Body of pancreas (tissue), 4 donors: ENCODE measurements around the gene RC3H1. TPM values are rescaled to one million over a fixed set of nuclear protein-coding genes. Genes with fewer than 3 reads are reported as not detected.

ENCODE experiments used
- ATAC-seq: fragments of 150-250 bp; one replicate; pipeline ENCODE4 v1.9.1; 2016
- DNase-seq, 4 donors: peaks; one replicate each; pipeline ENCODE4 v3.0.0-alpha.2; 2019
- H3K27ac ChIP-seq, 4 donors: fragments of 200-600 bp; sonication (generic); 1 replicate in 3 of 4; 2 replicates in 1 of 4; pipeline versions ENCODE4 v1.5.1 to v1.6.1; 2016 to 2019; ENCODE audit warnings: mild to moderate bottlenecking in 1 of 4, mixed read lengths in 1 of 4, moderate library complexity in 1 of 4
- H3K27me3 ChIP-seq, 2 donors: fragments of 200-600 bp; sonication (generic); one replicate each; pipeline ENCODE4 v1.6.0; 2016; ENCODE audit warnings: mild to moderate bottlenecking in 1 of 2
- H3K36me3 ChIP-seq, 2 donors: fragments of 200-600 bp; sonication (generic); replicated peaks in 1 of 2; 2 replicates each; pipeline ENCODE4 v1.5.1; 2016; ENCODE audit warnings: low read depth in 2 of 2; ENCODE audit not compliant: insufficient read depth in 1 of 2
- H3K4me1 ChIP-seq: fragments of 200-600 bp; sonication (generic); one replicate; pipeline ENCODE4 v1.6.0; 2016
- H3K4me3 ChIP-seq, 2 donors: fragments of 200-600 bp; sonication (generic); 1 replicate in 1 of 2; 2 replicates in 1 of 2; pipeline ENCODE4 v1.5.1; 2016 to 2019
- H3K9me3 ChIP-seq, 3 donors: fragments of 200-600 bp; sonication (generic); 1 replicate in 2 of 3; 2 replicates in 1 of 3; pipeline ENCODE4 v1.5.1; 2016
- POLR2A ChIP-seq, 3 donors: fragments of 450-650 bp; IDR thresholded peaks; one replicate each; pipeline ENCODE4 v1.6.1; 2016; ENCODE audit warnings: antibody characterized with exemption in 3 of 3, mild to moderate bottlenecking in 2 of 3
- WGBS, 2 donors: methylation state at CpG; one replicate each; pipeline ENCODE4 v1.1.5; 2017; 5-methylcytosine and 5-hydroxymethylcytosine counted together
- intact Hi-C: fragments of 100-400 bp; cut with DNase I; formaldehyde crosslinking; loops from one replicate; pipeline ENCODE4 v1.15.1; 2023
- small RNA-seq: library from RNA; depleted of rRNA; stranded (forward); fragments of <200 nt; gene quantifications from one replicate; pipeline ENCODE3, GENCODE V24; 2016
- total RNA-seq, 2 donors: library from RNA; depleted of rRNA; stranded (reverse); fragments of >200 nt; gene quantifications; one replicate each; pipeline ENCODE4 v1.1.0, GENCODE V29; 2016
- TF ChIP-seq, protein P1 (sequence below), 7 experiments: fragments of 450-650 bp in 4 of 7; fragments of 200-600 bp in 3 of 7; sonication (generic) in 3 of 7; IDR thresholded peaks; one replicate each; pipeline ENCODE4 v1.5.1; 2016 to 2019; ENCODE audit warnings: antibody characterized with exemption in 7 of 7

The RC3H1 gene
- total RNA-seq, 2 donors from 2014 or later, result 14.5 to 17.1 TPM

DNA sequence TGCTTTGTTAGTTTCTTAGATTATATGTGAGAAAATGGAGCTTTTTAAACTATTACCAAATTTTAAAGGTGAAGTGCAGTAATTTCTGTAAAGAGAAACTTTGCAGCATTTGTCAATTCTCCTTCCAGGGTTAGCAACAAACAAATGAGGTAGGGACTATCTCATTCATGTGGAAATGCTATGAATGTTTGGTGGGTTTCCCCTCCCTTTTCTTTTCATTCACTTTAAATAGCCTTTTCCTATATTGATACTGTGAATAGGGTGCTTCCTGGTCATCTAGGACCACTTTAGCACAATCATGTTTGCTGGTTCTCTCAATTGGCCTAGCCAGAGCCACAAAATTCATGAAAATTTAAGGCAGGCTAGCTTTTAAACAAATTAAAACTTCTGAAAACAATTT, 133.4 kb downstream of the RC3H1 start:
- H3K27ac ChIP-seq, result no peak overlapping the region
- no peak for TF ChIP-seq POLR2A (IDR thresholded peaks at IDR 0.05)
- TF ChIP-seq, protein P1, sequence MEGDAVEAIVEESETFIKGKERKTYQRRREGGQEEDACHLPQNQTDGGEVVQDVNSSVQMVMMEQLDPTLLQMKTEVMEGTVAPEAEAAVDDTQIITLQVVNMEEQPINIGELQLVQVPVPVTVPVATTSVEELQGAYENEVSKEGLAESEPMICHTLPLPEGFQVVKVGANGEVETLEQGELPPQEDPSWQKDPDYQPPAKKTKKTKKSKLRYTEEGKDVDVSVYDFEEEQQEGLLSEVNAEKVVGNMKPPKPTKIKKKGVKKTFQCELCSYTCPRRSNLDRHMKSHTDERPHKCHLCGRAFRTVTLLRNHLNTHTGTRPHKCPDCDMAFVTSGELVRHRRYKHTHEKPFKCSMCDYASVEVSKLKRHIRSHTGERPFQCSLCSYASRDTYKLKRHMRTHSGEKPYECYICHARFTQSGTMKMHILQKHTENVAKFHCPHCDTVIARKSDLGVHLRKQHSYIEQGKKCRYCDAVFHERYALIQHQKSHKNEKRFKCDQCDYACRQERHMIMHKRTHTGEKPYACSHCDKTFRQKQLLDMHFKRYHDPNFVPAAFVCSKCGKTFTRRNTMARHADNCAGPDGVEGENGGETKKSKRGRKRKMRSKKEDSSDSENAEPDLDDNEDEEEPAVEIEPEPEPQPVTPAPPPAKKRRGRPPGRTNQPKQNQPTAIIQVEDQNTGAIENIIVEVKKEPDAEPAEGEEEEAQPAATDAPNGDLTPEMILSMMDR (IDR thresholded peaks at IDR 0.05), result no peak
- intact Hi-C loops, result no loop called here
- H3K27me3 ChIP-seq, result no peaks in the 10 kb centered on the region
- no peaks in the 10 kb centered on the region for H3K9me3 ChIP-seq
- no peak for DNase-seq
- H3K4me1 ChIP-seq, result no peaks in the 10 kb centered on the region
- no peak overlapping the region for H3K4me3 ChIP-seq
- no peaks in the 10 kb centered on the region for H3K36me3 ChIP-seq
- ATAC-seq, result no peak

DNA sequence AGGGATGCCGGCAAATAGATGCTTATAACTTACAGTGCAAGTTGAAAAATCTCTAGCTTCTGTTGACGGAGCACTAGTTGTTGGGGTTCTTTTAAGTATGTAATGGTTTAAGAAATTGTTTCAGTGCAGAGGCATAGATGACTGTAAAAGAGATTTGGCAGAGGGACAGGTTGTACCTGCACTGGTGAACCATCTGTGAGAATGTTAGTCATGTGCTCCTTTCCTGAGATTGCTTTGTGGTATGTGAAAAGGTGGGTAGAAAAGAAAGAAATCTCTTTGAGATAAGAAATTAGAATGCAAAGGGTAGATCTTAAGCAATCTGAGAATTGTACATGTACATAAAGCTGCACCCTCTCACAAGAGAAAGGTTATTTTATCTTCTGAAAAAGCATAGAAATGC, 134.5 kb downstream of the RC3H1 start:
- no peaks in the 10 kb centered on the region for H3K36me3 ChIP-seq
- no peaks in the 10 kb centered on the region for H3K27me3 ChIP-seq
- no peak overlapping the region for H3K4me3 ChIP-seq
- TF ChIP-seq, protein P1 (IDR thresholded peaks at IDR 0.05), result no peak
- no peak for TF ChIP-seq POLR2A (IDR thresholded peaks at IDR 0.05)
- DNase-seq, result no peak
- no peaks in the 10 kb centered on the region for H3K4me1 ChIP-seq
- WGBS, 2 donors, result 95 to 98% methylated on average over 2 of the region's 2 CpGs
- H3K9me3 ChIP-seq, result no peaks in the 10 kb centered on the region
- no peak for ATAC-seq
- intact Hi-C loops, result no loop called here
- no peak overlapping the region for H3K27ac ChIP-seq

DNA sequence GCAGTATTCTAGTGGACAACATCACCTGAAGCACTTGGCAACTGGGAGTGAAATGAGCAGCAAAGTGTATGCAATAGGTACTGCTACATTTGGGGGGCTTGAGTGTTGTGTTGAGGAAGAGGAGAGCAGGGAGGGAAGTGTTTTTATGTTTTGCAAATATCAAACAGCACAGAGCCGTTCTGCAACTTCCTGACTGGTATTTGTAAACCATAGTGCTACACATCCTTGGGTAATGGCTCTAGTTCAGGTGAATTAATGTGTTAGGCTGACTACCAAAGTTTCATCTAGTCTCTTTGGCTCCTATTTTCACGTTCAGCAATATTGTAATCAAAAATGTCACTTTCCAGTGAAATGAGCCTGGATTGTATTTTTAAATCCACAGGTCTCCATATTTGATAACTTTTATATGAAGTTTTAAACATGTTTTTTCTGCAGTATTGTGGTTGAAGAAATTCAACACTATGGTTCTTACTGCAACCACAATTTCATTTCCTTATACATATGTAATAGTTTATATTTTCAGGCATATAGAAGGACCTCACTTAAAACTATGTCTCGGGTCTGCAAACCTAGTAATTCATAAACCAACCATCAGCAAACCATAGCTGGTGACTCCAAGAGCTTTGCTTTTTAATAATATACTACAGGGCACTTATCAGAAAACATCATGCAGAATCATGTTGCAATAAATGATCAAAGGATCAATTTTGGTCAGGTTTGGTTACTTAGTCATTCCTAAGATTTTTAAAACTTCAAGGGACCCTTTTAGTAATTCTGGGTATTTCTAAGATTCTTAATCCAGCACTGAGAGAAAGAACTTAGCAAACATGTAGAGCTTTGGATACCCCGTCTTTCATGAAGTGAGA, 135.2 kb downstream of the RC3H1 start:
- 74 to 89% methylated on average over 4 of the region's 4 CpGs for WGBS, 2 donors
- DNase-seq (no peak), ATAC-seq (no peak)
- H3K27ac ChIP-seq, result no peak overlapping the region
- H3K9me3 ChIP-seq, result no peaks in the 10 kb centered on the region
- H3K4me3 ChIP-seq, result no peak overlapping the region
- H3K27me3 ChIP-seq, result no peaks in the 10 kb centered on the region
- TF ChIP-seq, protein P1 (IDR thresholded peaks at IDR 0.05), result no peak
- no peak for TF ChIP-seq POLR2A (IDR thresholded peaks at IDR 0.05)
- no peaks in the 10 kb centered on the region for H3K36me3 ChIP-seq
- H3K4me1 ChIP-seq, result no peaks in the 10 kb centered on the region
- intact Hi-C loops, result no loop called here

DNA sequence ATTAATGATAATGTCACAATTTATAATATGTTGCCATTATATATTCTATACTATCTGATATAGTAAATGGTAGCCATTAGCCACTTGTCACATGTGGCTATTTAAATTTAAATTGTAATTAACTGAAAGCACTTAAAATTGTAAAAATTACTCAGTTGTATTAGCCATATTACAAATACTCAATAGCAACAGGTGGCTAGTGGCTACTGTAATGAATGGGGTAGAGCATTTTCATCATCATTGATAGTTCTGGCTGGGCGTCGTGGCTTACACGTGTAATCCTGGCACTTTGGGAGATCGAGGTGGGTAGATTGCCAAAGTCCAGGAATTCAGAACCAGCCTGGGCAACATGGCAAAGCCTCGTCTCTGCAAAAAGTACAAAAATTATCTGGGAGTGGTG, 137.5 kb downstream of the RC3H1 start:
- no peaks in the 10 kb centered on the region for H3K36me3 ChIP-seq
- DNase-seq (no peak), ATAC-seq (no peak)
- intact Hi-C loops, result no loop called here
- TF ChIP-seq, protein P1 (IDR thresholded peaks at IDR 0.05), result no peak
- TF ChIP-seq POLR2A (IDR thresholded peaks at IDR 0.05), result no peak
- no peaks in the 10 kb centered on the region for H3K9me3 ChIP-seq
- WGBS, 2 donors, result 92 to 95% methylated on average over 5 of the region's 5 CpGs
- no peaks in the 10 kb centered on the region for H3K4me1 ChIP-seq
- no peak overlapping the region for H3K27ac ChIP-seq
- no peak overlapping the region for H3K4me3 ChIP-seq
- no peaks in the 10 kb centered on the region for H3K27me3 ChIP-seq

Small RNA genes lying within 50 kb of the gene (small RNA-seq; reads per million reads assigned to genes)
- 0.19 reads per million for gene RNA5SP67
- not detected for gene RNA5SP68

Other genes starting within 250 kb of the RC3H1 start
- 10 to 100 TPM in 1 of 2 donors, 1 to 10 TPM in 1; 7.5 to 11.2 TPM for gene DARS2, start 197.7 kb downstream of the RC3H1 start, total RNA-seq
- gene CENPL, start 197.5 kb downstream of the RC3H1 start, total RNA-seq, result 1 to 10 TPM in 1 of 2 donors, under 1 TPM in 1; 0.99 to 1.0 TPM
- 100 to 1,000 TPM; 413 to 570 TPM for gene GAS5, start 154.4 kb downstream of the RC3H1 start, total RNA-seq
- 1 to 10 TPM; 6.2 to 6.6 TPM for gene ZBTB37, start 154.0 kb downstream of the RC3H1 start, total RNA-seq
- gene SERPINC1, start 105.0 kb downstream of the RC3H1 start, total RNA-seq, result not detected
- gene RABGAP1L, start 137.2 kb upstream of the RC3H1 start, total RNA-seq, result 100 to 1,000 TPM in 1 of 2 donors, 10 to 100 TPM in 1; 51.4 to 124 TPM